ENCODE measurements around the gene SH3GL2. TPM values are rescaled to one million over a fixed set of nuclear protein-coding genes. Genes with fewer than 3 reads are reported as not detected.

The SH3GL2 gene
- total and polyA plus RNA-seq, 8 donors = 0.84 to 10.3 (median 6.3) TPM

DNA sequence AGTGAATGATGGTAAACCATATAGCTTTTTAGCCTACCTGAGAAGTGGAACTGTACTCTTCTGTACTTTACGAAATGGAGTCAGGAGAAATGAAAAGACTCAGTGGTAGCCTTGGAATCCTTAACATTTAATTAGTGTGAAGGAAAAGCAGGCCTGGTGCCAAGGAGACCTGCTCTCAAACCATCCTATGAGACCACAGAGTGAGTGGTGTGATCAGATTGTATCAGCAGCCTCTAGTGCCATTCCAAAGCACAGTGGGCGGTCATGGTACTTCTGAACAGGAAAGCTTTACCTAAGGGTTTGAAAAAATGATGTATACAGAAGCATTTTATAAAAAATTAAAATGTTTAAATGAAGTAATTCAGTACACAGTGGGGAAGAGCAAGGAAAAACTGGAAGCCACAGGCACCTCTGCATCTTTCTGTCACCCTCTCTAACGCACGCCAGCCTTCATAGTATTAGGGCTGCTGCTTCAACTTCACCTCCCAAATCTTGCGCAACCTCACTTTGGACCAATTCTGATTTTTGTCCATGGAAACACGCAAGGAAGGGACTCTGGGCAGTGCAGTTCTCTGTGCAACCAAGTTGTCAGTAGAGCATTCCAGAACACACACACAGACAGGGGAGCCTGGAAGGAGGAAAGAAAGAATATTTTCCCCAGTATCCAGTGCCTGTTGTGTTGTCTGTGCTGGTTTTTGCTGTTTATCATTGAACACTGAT is 203.7 kb downstream of the SH3GL2 start:
- intact Hi-C loops (cut with DNase I) = no loop called here
- Histone ChIP-seq H3K27ac (no peak overlapping the region), H3K9me3 (no peaks in the 10 kb centered on the region), H3K4me3 (no peak overlapping the region), H3K4me1 (no peaks in the 10 kb centered on the region), H3K36me3 (no peaks in the 10 kb centered on the region), H3K27me3 (no peaks in the 10 kb centered on the region)
- TF ChIP-seq, protein P1, sequence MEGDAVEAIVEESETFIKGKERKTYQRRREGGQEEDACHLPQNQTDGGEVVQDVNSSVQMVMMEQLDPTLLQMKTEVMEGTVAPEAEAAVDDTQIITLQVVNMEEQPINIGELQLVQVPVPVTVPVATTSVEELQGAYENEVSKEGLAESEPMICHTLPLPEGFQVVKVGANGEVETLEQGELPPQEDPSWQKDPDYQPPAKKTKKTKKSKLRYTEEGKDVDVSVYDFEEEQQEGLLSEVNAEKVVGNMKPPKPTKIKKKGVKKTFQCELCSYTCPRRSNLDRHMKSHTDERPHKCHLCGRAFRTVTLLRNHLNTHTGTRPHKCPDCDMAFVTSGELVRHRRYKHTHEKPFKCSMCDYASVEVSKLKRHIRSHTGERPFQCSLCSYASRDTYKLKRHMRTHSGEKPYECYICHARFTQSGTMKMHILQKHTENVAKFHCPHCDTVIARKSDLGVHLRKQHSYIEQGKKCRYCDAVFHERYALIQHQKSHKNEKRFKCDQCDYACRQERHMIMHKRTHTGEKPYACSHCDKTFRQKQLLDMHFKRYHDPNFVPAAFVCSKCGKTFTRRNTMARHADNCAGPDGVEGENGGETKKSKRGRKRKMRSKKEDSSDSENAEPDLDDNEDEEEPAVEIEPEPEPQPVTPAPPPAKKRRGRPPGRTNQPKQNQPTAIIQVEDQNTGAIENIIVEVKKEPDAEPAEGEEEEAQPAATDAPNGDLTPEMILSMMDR (IDR thresholded peaks at IDR 0.05) = no peak
- ATAC-seq (no peak), DNase-seq (no peak)

DNA sequence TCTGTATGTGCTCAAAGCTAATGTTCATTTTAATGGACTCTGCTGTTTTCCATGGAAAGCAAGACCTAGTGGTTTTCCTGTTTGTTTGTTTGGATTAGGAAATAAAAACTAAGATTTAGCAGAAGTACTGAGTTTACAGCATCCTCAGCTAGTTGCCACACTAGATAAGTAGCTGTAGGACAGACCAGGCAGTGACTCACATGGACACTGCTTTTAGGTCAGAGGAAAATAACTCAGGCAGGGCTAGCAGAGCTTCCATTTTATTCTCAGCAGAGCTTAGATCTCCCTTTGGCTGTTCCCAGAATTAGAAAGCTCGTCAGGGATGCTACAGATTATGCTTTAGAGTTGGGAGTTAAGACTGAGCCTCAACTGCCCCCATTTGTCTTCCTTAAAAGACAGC is 204.4 kb downstream of the SH3GL2 start:
- DNase-seq (no peak), ATAC-seq (no peak)
- Histone ChIP-seq H3K9me3 (no peaks in the 10 kb centered on the region), H3K27me3 (no peaks in the 10 kb centered on the region), H3K4me1 (no peaks in the 10 kb centered on the region), H3K27ac (no peak overlapping the region), H3K36me3 (no peaks in the 10 kb centered on the region), H3K4me3 (no peak overlapping the region)
- TF ChIP-seq, protein P1 (IDR thresholded peaks at IDR 0.05) = no peak
- intact Hi-C loops (cut with DNase I) = no loop called here

DNA sequence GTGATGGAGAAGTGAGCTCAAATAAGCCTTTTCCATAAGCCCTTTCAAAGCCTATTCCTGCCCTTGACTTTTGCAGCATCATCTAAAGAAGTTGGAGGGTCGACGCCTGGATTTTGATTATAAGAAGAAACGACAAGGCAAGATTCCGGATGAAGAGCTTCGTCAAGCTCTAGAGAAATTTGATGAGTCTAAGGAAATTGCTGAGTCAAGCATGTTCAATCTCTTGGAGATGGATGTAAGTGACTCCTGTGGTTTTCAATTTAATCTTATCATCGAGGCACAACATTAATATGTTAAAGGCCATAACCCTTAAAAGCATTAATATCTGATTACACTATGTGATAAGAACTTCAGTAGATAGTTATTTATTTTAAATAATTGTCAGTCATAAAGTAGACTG is 210.4 kb downstream of the SH3GL2 start:
- no peaks in the 10 kb centered on the region for H3K9me3 ChIP-seq
- no peak overlapping the region for H3K4me3 ChIP-seq
- DNase-seq (no peak), ATAC-seq (no peak)
- no peaks in the 10 kb centered on the region for H3K36me3 ChIP-seq
- no peaks in the 10 kb centered on the region for H3K27me3 ChIP-seq
- intact Hi-C loops (cut with DNase I) = no loop called here
- no peak overlapping the region for H3K27ac ChIP-seq
- H3K4me1 ChIP-seq = no peaks in the 10 kb centered on the region
- TF ChIP-seq, protein P1 (IDR thresholded peaks at IDR 0.05) = no peak

DNA sequence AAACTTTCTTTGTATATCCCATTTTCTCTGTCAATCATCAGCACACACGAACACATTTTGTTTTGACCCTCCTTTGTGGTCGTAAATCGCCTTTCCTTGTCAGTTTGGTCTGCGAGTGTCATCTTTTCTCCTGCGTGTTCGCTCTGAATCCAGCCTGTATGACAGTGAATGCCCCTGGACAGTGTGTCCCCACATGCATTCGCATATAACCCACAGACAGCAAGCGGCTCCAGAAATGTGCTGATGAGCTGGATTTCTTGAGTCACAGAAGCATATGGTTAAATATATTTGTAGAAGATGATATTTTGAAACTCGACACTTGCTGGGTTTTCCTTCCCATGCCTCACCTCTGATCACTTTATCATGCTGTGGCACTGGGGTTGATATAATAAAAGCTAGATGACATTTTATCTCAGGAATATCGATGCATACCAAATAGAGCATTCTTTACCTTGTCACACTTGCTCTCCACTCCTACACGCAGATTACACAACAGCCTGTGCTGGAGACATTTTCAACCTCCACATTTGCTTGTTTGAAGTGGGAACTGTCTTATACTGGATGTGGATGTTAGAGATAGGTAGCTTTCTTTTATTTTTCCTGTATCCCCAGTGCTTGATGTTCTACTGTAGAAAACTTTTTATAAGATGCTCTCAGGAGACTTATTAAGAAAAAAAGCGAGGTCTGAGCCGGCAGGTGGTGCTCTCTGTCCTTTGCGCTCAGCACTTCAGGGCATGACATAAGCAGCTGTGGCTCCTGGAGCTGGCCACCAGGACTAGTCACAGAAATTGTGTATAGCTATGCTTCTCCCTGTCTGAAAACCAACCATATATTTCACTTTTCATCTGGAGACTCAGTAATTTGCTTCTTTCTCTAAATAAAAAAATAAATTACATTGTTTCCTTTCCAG is 215.1 kb downstream of the SH3GL2 start:
- H3K4me1 ChIP-seq = no peaks in the 10 kb centered on the region
- DNase-seq (no peak), ATAC-seq (no peak)
- H3K36me3 ChIP-seq = no peaks in the 10 kb centered on the region
- H3K9me3 ChIP-seq = no peaks in the 10 kb centered on the region
- H3K4me3 ChIP-seq = no peak overlapping the region
- intact Hi-C loops (cut with DNase I) = no loop called here
- H3K27me3 ChIP-seq = no peaks in the 10 kb centered on the region
- TF ChIP-seq, protein P1 (IDR thresholded peaks at IDR 0.05) = no peak
- no peak overlapping the region for H3K27ac ChIP-seq

DNA sequence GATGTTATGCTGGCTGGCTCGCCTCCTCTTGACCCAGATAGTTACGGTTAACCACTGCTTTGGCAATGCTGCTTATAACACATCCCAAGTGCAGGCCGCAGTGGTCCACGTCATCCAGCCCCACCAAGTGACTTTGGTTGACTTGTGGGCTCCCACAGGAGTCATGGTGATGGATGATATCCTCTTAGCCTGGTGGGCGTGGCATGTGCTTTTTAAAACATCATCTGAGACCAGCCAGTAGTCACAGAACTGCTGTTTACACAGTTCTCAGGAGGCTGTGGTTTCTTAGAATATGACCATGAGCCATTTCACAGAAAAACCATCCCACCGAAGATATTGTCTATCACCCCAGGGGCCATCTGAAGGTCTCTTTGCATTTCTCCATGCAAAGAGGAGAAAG is 216.9 kb downstream of the SH3GL2 start:
- H3K4me1 ChIP-seq = no peaks in the 10 kb centered on the region
- H3K4me3 ChIP-seq = no peak overlapping the region
- ATAC-seq (no peak), DNase-seq (no peak)
- H3K36me3 ChIP-seq = no peaks in the 10 kb centered on the region
- H3K27ac ChIP-seq = no peak overlapping the region
- TF ChIP-seq, protein P1 (IDR thresholded peaks at IDR 0.05) = no peak
- intact Hi-C loops (cut with DNase I) = no loop called here
- H3K9me3 ChIP-seq = no peaks in the 10 kb centered on the region
- no peaks in the 10 kb centered on the region for H3K27me3 ChIP-seq

Data from left lung (tissue), 10 donors.